ENCODE measurements around the gene GTF2F2.
"Not testable (repeated sequence)": the region's sequence is repeated elsewhere in the genome, so short reads cannot be mapped to it uniquely, and the experiment has no call there.

Gene GTF2F2

GRCh38 chr13:45180713-45181601 lies 60.6 kb downstream of the GTF2F2 start:
- FAIRE-seq, result no peak

- FAIRE-seq, result no peak
Observed at GRCh38 chr13:45184693-45185092, 64.4 kb downstream of the GTF2F2 start.

- FAIRE-seq, result no peak
Observed at GRCh38 chr13:45185286-45185685, 65.0 kb downstream of the GTF2F2 start.

- FAIRE-seq, result not testable (repeated sequence)
Observed at GRCh38 chr13:45189077-45189476, 68.8 kb downstream of the GTF2F2 start.

- not testable (repeated sequence) for FAIRE-seq
Observed at GRCh38 chr13:45189511-45189910, 69.2 kb downstream of the GTF2F2 start.

- no peak for FAIRE-seq
Observed at GRCh38 chr13:45191874-45192273, 71.6 kb downstream of the GTF2F2 start.

- FAIRE-seq, result no peak
Observed at GRCh38 chr13:45194081-45194939, 74.0 kb downstream of the GTF2F2 start.

GRCh38 chr13:45195421-45195820 lies 75.1 kb downstream of the GTF2F2 start:
- no peak for FAIRE-seq

- FAIRE-seq, result peak; percentile 21
Observed at GRCh38 chr13:45196096-45196495, 75.8 kb downstream of the GTF2F2 start.

- no peak for FAIRE-seq
Observed at GRCh38 chr13:45196622-45197021, 76.3 kb downstream of the GTF2F2 start.

GRCh38 chr13:45198041-45198440 lies 77.7 kb downstream of the GTF2F2 start:
- no peak for FAIRE-seq

GRCh38 chr13:45198924-45199323 lies 78.6 kb downstream of the GTF2F2 start:
- no peak for FAIRE-seq

GRCh38 chr13:45199711-45200110 lies 79.4 kb downstream of the GTF2F2 start:
- no peak for FAIRE-seq

GRCh38 chr13:45200701-45201232 lies 80.5 kb downstream of the GTF2F2 start, which contains the start of gene KCTD4:
KCTD4 (minus strand) TSS chr13:45201045; CDS start chr13:45194567, 6,478 bp downstream.
- FAIRE-seq, result no peak

GRCh38 chr13:45205124-45205523 lies 84.8 kb downstream of the GTF2F2 start:
- FAIRE-seq, result no peak

GRCh38 chr13:45206340-45206739 lies 86.0 kb downstream of the GTF2F2 start:
- FAIRE-seq, result no peak

- FAIRE-seq, result no peak
Observed at GRCh38 chr13:45207319-45207718, 87.0 kb downstream of the GTF2F2 start.

- no peak for FAIRE-seq
Observed at GRCh38 chr13:45208132-45208531, 87.8 kb downstream of the GTF2F2 start.

- no peak for FAIRE-seq
Observed at GRCh38 chr13:45209229-45209628, 88.9 kb downstream of the GTF2F2 start.

GRCh38 chr13:45215392-45216077 lies 95.2 kb downstream of the GTF2F2 start:
- FAIRE-seq, result no peak

- FAIRE-seq, result no peak
Observed at GRCh38 chr13:45216193-45216592, 95.9 kb downstream of the GTF2F2 start.

- FAIRE-seq, result no peak
Observed at GRCh38 chr13:45218689-45219088, 98.4 kb downstream of the GTF2F2 start.
